Hepatocyte (in vitro differentiated cells): ENCODE data around the gene FRAS1. TPM values are rescaled to one million over a fixed set of nuclear protein-coding genes. Genes with fewer than 3 reads are reported as not detected.
A peak's percentile ranks its signal among the peaks of the same experiment; 100 is the strongest.

Experiments
- DNase-seq: peaks from one replicate; pipeline ENCODE4 v3.0.0-alpha.2; 2016; ENCODE audit warnings: low spot score
- H2AFZ ChIP-seq: fragments of 200-600 bp; sonication (generic); 2 replicates; pipeline ENCODE4 v1.6.0; 2016; ENCODE audit warnings: antibody characterized with exemption, mild to moderate bottlenecking
- H3K27ac ChIP-seq: fragments of 200-600 bp; sonication (generic); 2 replicates; pipeline ENCODE4 v1.5.1; 2016; ENCODE audit warnings: mild to moderate bottlenecking
- H3K27me3 ChIP-seq: fragments of 200-600 bp; sonication (generic); 2 replicates; pipeline ENCODE4 v1.6.1; 2016
- H3K36me3 ChIP-seq: fragments of 200-600 bp; sonication (generic); replicated peaks from 2 replicates; pipeline ENCODE4 v1.5.1; 2016; ENCODE audit warnings: low read depth; ENCODE audit not compliant: insufficient read depth
- H3K4me1 ChIP-seq: fragments of 200-600 bp; sonication (generic); 2 replicates; pipeline ENCODE4 v1.5.1; 2016; ENCODE audit warnings: mild to moderate bottlenecking, moderate library complexity; ENCODE audit not compliant: insufficient read depth
- H3K4me2 ChIP-seq: fragments of 200-600 bp; sonication (generic); 2 replicates; pipeline ENCODE4 v1.6.0; 2016
- H3K4me3 ChIP-seq: fragments of 200-600 bp; sonication (generic); 2 replicates; pipeline ENCODE4 v1.5.1; 2016; ENCODE audit warnings: mild to moderate bottlenecking
- H3K79me2 ChIP-seq: fragments of 200-600 bp; sonication (generic); 2 replicates; pipeline ENCODE4 v1.6.0; 2017; ENCODE audit warnings: mild to moderate bottlenecking
- H3K9me2 ChIP-seq: fragments of 200-600 bp; sonication (generic); replicated peaks from 2 replicates; pipeline ENCODE4 v1.6.0; 2017; ENCODE audit warnings: mild to moderate bottlenecking; ENCODE audit not compliant: insufficient read depth
- H3K9me3 ChIP-seq: fragments of 200-600 bp; sonication (generic); 2 replicates; pipeline ENCODE4 v1.5.1; 2016; ENCODE audit warnings: low read depth, mild to moderate bottlenecking
- H4K20me1 ChIP-seq: fragments of 200-600 bp; sonication (generic); 2 replicates; pipeline ENCODE4 v1.6.0; 2016; ENCODE audit warnings: mild to moderate bottlenecking; ENCODE audit not compliant: insufficient read depth, poor library complexity, severe bottlenecking
- EZH2 ChIP-seq: fragments of 200-600 bp; sonication (generic); IDR thresholded peaks from 2 replicates; pipeline ENCODE4 v1.6.1; 2016; ENCODE audit warnings: antibody characterized with exemption, mild to moderate bottlenecking, borderline replicate concordance
- EZH2phosphoT487 ChIP-seq: fragments of 200-600 bp; sonication (generic); IDR thresholded peaks from one replicate; pipeline ENCODE4 v1.6.1; 2018; ENCODE audit warnings: antibody characterized with exemption, mild to moderate bottlenecking, low read depth, moderate library complexity; ENCODE audit not compliant: unreplicated experiment, severe bottlenecking
- WGBS: methylation state at CpG from one replicate; pipeline ENCODE4 v1.1.6; 2016; ENCODE audit warnings: low lambda C conversion rate; ENCODE audit errors: missing lambda C conversion rate; 5-methylcytosine and 5-hydroxymethylcytosine counted together
- polyA plus RNA-seq: library from polyadenylated mRNA; unstranded; fragments of >200 nt; fragmentation: Nextera tagmentation; extraction: Ambion mirVana; gene quantifications from 2 replicates; pipeline ENCODE4 v1.2.1, GENCODE V29; 2016
- total RNA-seq: library from RNA; depleted of rRNA; stranded (reverse); fragments of >200 nt; gene quantifications from 2 replicates; pipeline ENCODE4 v1.2.3, GENCODE V29; 2014
- TF ChIP-seq, protein P1 (sequence below): fragments of 200-600 bp; sonication (generic); IDR thresholded peaks from 2 replicates; pipeline ENCODE4 v1.5.1; 2016; ENCODE audit warnings: antibody characterized with exemption, mild to moderate bottlenecking; ENCODE audit not compliant: poor library complexity

Gene FRAS1
- total and polyA plus RNA-seq, 2 experiments from 2014 or later: 9.3 to 38.5 TPM

DNA sequence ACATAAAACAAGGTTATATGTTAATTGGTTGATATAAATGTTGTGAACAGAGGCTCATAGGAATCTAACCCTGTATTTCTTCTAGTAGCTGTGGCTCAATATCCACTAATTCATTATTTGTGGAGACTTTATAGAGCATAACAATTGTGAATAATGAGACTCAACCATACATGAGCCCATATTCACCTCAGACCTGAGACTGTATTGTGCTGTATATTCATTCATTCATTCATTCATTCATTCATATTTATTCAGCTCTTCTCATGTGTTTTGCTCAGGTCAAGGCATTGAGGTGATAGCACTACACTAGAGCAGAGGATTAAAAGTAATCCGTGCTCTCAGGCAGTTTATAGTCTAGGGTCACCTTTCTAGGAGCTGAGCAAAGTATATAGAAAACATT lies 470.0 kb downstream of the FRAS1 start:
- TF ChIP-seq EZH2phosphoT487 (no peak), EZH2 (no peak)
- TF ChIP-seq, protein P1, sequence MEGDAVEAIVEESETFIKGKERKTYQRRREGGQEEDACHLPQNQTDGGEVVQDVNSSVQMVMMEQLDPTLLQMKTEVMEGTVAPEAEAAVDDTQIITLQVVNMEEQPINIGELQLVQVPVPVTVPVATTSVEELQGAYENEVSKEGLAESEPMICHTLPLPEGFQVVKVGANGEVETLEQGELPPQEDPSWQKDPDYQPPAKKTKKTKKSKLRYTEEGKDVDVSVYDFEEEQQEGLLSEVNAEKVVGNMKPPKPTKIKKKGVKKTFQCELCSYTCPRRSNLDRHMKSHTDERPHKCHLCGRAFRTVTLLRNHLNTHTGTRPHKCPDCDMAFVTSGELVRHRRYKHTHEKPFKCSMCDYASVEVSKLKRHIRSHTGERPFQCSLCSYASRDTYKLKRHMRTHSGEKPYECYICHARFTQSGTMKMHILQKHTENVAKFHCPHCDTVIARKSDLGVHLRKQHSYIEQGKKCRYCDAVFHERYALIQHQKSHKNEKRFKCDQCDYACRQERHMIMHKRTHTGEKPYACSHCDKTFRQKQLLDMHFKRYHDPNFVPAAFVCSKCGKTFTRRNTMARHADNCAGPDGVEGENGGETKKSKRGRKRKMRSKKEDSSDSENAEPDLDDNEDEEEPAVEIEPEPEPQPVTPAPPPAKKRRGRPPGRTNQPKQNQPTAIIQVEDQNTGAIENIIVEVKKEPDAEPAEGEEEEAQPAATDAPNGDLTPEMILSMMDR: no peak
- H3K27ac ChIP-seq: no peak overlapping the region

DNA sequence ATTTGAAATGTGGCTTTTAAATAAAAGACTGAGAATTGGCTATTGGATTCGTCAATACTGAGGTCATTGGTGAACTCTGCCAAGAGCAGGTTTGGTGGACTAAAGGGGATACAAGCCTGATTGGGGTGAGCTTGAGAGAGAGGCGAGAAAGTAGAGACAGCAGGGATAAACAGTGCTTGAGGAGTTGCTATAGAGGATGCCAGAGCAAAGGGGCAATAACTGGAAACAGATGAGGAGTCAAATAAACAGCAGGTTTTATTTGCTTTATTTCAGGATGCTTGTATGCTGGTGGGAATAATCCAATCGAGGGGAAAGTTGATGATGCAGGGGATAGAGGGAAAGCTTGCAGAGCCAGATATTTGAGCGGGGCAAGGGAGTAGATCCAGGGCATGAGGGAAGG lies 470.4 kb downstream of the FRAS1 start:
- Histone ChIP-seq H4K20me1 (no peaks in the 10 kb centered on the region), H3K36me3 (no peaks in the 10 kb centered on the region), H2AFZ (no peak overlapping the region), H3K79me2 (no peaks in the 10 kb centered on the region), H3K4me2 (no peak overlapping the region), H3K4me3 (no peak overlapping the region), H3K9me2 (no peaks in the 10 kb centered on the region), H3K4me1 (no peaks in the 10 kb centered on the region), H3K27ac (peak overlapping the region; percentile 29), H3K27me3 (no peaks in the 10 kb centered on the region), H3K9me3 (no peaks in the 10 kb centered on the region)
- TF ChIP-seq EZH2phosphoT487 (no peak), EZH2 (no peak)
- TF ChIP-seq, protein P1: no peak
- no peak for DNase-seq
- WGBS: 76% methylated on average over 4 of the region's 4 CpGs

More for the DNA sequence above, 470.0 kb downstream of the FRAS1 start:
- DNase-seq: no peak
- H4K20me1 ChIP-seq: no peaks in the 10 kb centered on the region
- H3K4me1 ChIP-seq: no peaks in the 10 kb centered on the region
- H2AFZ ChIP-seq: no peak overlapping the region
- 82% methylated on average over 1 of the region's 1 CpG for WGBS
- no peaks in the 10 kb centered on the region for H3K36me3 ChIP-seq
- no peak overlapping the region for H3K4me2 ChIP-seq
- H3K4me3 ChIP-seq: no peak overlapping the region
- H3K9me2 ChIP-seq: no peaks in the 10 kb centered on the region
- H3K9me3 ChIP-seq: no peaks in the 10 kb centered on the region
- H3K79me2 ChIP-seq: no peaks in the 10 kb centered on the region
- no peaks in the 10 kb centered on the region for H3K27me3 ChIP-seq

DNA sequence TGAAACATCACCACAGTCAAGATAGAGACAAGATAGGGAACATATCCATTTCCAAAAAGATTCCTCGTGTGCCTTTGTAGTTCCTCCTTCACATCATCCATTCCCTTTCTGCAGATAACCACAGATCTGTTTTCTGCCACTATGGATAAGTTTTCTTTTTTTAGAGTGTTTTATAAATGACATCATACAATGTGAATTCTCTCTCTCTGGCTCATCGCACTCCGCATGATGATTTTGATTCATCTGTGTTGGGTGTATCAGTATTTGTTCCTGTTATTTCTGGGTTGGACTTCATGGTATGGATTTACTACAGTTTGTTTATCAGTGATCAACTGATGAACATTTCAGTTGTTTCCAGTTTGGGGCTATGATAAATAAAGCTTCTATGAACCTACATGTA lies 471.2 kb downstream of the FRAS1 start:
- Histone ChIP-seq H3K4me2 (no peak overlapping the region), H2AFZ (no peak overlapping the region)
- WGBS: 64% methylated on average over 3 of the region's 3 CpGs

DNA sequence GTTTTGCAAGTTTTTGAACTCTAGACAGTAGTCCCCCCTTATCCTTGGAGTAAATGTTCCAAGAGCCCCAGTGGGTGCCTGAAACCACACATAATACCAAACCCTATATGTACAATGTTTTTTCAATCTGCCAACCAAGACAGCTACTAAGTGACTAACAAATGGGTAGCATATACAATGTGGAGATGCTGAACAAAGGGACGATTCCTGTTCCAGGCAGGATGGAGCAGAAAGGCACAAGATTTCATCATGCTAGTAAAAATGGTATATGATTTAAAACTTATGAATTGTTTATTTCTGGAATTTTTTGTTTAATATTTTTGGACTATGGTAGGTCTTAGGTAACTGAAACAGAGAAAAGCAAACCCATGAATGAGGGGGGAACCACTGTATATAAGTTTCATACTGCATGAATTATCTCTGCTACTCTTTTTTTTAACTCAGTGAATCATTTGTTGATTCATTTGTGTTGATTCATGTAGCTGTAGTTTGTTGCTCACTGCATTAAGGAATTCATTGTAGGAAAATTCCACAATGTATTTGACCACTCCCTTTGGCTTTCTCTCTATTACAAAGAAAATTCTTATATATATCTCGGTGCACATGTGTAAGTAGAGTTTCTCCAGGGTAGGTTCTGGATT lies 472.6 kb downstream of the FRAS1 start:
- Histone ChIP-seq H3K4me2 (no peak overlapping the region), H3K27ac (no peak overlapping the region), H3K4me1 (no peaks in the 10 kb centered on the region), H3K79me2 (no peaks in the 10 kb centered on the region), H3K4me3 (no peak overlapping the region), H3K9me3 (no peaks in the 10 kb centered on the region), H4K20me1 (no peaks in the 10 kb centered on the region), H3K27me3 (no peaks in the 10 kb centered on the region), H3K36me3 (no peaks in the 10 kb centered on the region), H2AFZ (no peak overlapping the region), H3K9me2 (no peaks in the 10 kb centered on the region)
- TF ChIP-seq EZH2: no peak
- no peak for TF ChIP-seq EZH2phosphoT487
- TF ChIP-seq, protein P1: no peak
- 96% methylated on average over 2 of the region's 2 CpGs for WGBS
- no peak for DNase-seq

More for the DNA sequence above, 471.2 kb downstream of the FRAS1 start:
- Histone ChIP-seq H3K9me2 (no peaks in the 10 kb centered on the region), H4K20me1 (no peaks in the 10 kb centered on the region), H3K9me3 (no peaks in the 10 kb centered on the region), H3K36me3 (no peaks in the 10 kb centered on the region), H3K4me1 (no peaks in the 10 kb centered on the region), H3K27ac (peak overlapping the region; percentile 29), H3K4me3 (no peak overlapping the region), H3K79me2 (no peaks in the 10 kb centered on the region), H3K27me3 (no peaks in the 10 kb centered on the region)
- TF ChIP-seq EZH2phosphoT487 (no peak), EZH2 (no peak)
- DNase-seq: no peak
